ENCODE data around the gene MRC2. TPM values are rescaled to one million over a fixed set of nuclear protein-coding genes. Genes with fewer than 3 reads are reported as not detected.
A peak's percentile ranks its signal among the peaks of the same experiment; 100 is the strongest.

Gene MRC2, protein sequence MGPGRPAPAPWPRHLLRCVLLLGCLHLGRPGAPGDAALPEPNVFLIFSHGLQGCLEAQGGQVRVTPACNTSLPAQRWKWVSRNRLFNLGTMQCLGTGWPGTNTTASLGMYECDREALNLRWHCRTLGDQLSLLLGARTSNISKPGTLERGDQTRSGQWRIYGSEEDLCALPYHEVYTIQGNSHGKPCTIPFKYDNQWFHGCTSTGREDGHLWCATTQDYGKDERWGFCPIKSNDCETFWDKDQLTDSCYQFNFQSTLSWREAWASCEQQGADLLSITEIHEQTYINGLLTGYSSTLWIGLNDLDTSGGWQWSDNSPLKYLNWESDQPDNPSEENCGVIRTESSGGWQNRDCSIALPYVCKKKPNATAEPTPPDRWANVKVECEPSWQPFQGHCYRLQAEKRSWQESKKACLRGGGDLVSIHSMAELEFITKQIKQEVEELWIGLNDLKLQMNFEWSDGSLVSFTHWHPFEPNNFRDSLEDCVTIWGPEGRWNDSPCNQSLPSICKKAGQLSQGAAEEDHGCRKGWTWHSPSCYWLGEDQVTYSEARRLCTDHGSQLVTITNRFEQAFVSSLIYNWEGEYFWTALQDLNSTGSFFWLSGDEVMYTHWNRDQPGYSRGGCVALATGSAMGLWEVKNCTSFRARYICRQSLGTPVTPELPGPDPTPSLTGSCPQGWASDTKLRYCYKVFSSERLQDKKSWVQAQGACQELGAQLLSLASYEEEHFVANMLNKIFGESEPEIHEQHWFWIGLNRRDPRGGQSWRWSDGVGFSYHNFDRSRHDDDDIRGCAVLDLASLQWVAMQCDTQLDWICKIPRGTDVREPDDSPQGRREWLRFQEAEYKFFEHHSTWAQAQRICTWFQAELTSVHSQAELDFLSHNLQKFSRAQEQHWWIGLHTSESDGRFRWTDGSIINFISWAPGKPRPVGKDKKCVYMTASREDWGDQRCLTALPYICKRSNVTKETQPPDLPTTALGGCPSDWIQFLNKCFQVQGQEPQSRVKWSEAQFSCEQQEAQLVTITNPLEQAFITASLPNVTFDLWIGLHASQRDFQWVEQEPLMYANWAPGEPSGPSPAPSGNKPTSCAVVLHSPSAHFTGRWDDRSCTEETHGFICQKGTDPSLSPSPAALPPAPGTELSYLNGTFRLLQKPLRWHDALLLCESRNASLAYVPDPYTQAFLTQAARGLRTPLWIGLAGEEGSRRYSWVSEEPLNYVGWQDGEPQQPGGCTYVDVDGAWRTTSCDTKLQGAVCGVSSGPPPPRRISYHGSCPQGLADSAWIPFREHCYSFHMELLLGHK (N-terminal part only)
- total RNA-seq = 100 to 1,000 TPM in 1 of 4 donors, 10 to 100 TPM in 3; 51.9 to 117 (median 78.0) TPM

DNA sequence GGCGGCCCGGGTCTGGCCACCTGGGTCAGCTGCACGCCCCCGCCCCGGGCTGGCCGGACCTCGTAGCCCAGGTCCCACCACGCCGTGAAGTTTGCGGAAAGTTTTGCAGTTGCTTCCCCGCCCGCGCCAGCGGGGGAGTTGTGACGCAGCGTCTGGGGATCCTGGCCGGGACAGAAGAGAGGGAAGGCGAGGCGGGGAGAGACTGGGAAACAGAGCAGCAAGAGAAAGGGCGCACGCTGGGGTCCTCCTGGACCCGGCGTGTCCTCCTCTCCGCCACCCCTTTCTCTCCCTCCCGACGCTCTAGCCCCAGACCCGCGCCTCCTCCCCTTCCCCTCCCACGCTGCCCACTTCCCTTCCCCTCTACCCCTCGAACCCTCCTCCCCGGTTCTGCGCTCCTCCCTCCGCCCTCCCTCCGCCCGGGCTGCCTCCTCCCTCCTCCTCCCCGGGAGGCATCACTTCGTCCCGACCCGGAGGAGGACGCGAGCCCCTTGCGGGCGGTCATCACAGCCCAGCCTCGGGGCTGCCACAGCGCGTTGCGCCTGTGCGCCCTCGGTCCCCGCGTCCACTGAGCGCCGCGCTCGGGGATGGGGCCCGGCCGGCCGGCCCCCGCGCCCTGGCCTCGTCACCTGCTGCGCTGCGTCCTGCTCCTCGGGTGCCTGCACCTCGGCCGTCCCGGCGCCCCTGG is at the start of gene MRC2:
Gene MRC2 (plus strand): TSS at position 452 of the 685 bp plus-strand sequence. CDS start 133 bp downstream, at position 585.
- peak within 1 kb of the TSS; percentile 61 to 89 (median 78) for H3K27ac ChIP-seq
- H3K27me3 ChIP-seq = peaks cover 0 to 20% of the 10 kb centered on the region in 2 donors
- H3K36me3 ChIP-seq = peaks cover 0 to 22% (median 0%) of the 10 kb centered on the region in 3 donors
- peak in 1 of 2 donors; percentile 47 for DNase-seq (ENCODE audit: low spot score in 2 of 2)
- 0 to 1% methylated on average over 52 to 68 of the region's 68 CpGs for whole genome bisulfite sequencing, 2 donors
- H3K4me3 ChIP-seq = peak within 1 kb of the TSS; percentile 30 to 78 (median 50)
- peaks cover 0 to 51% (median 6%) of the 10 kb centered on the region in 4 donors for H3K4me1 ChIP-seq
- H3K9me3 ChIP-seq = no peaks in the 10 kb centered on the region
- TF ChIP-seq, protein P1, sequence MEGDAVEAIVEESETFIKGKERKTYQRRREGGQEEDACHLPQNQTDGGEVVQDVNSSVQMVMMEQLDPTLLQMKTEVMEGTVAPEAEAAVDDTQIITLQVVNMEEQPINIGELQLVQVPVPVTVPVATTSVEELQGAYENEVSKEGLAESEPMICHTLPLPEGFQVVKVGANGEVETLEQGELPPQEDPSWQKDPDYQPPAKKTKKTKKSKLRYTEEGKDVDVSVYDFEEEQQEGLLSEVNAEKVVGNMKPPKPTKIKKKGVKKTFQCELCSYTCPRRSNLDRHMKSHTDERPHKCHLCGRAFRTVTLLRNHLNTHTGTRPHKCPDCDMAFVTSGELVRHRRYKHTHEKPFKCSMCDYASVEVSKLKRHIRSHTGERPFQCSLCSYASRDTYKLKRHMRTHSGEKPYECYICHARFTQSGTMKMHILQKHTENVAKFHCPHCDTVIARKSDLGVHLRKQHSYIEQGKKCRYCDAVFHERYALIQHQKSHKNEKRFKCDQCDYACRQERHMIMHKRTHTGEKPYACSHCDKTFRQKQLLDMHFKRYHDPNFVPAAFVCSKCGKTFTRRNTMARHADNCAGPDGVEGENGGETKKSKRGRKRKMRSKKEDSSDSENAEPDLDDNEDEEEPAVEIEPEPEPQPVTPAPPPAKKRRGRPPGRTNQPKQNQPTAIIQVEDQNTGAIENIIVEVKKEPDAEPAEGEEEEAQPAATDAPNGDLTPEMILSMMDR (IDR thresholded peaks at IDR 0.05) = no peak
- peak in 1 of 2 donors; percentile 16 for TF ChIP-seq POLR2A (IDR thresholded peaks at IDR 0.05)

DNA sequence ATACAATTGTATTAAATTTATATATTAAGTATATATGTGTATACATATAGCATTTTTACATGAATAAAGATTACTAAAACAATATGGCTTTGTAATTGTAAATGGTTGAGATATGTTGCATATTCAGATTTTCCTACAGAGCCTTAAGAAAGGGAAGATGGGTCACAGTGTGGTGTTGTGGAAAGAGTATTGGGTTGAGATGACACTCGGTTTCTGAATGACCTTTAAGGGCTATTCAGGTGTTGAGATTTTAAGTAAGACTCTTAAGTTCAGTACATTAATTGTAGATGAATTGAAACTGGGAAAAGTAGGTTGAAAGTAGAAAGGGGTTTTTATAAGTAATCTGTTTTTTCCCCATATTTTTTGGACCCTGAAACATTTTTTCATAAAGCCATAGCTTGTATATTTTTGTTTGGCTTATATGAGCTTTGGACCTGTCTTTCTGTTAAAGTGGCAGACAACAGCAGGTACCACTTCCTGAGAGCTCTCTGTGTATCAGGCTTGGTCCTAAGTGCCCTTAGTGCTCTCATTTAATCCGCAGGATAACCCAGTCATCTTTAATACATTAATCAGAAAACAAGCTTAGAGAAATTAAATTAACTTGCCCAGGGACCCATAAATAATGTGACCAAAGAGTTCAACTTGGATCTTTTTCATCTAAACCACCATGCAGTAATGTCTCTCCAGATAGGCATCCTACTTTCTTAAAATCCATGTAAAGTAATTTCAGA is 48.5 kb upstream of the MRC2 start:
- Histone ChIP-seq H3K27ac (no peak overlapping the region), H3K27me3 (no peaks in the 10 kb centered on the region), H3K36me3 (peaks cover 0 to 67% (median 8%) of the 10 kb centered on the region in 3 donors), H3K9me3 (no peaks in the 10 kb centered on the region), H3K4me3 (no peak overlapping the region), H3K4me1 (no peaks in the 10 kb centered on the region)
- DNase-seq (ENCODE audit: low spot score in 2 of 2) = no peak
- no peak for TF ChIP-seq EP300 (IDR thresholded peaks at IDR 0.05)
- TF ChIP-seq, protein P1 (IDR thresholded peaks at IDR 0.05) = no peak
- TF ChIP-seq POLR2A (IDR thresholded peaks at IDR 0.05) = no peak
- 82 to 89% methylated on average over 2 of the region's 2 CpGs for WGBS, 2 donors

DNA sequence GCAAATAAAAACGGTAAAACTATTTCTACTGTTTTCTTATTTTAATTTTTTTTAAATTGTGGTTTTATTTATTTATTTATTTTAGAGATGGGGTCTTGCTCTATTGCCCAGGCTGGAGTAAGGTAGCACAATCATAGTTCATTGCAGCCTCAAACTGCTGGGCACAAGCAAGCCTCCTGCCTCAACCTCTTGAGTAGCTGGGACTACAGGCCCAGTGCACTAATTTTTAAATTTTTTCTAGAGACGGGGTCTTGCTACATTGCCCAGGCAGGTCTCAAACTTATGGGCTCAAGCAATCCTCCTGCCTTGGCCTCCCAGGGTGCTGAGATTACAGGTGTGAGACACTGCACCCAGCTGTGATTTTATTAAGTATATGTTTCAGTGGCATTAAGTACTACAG is 46.5 kb upstream of the MRC2 start:
- no peaks in the 10 kb centered on the region for H3K27me3 ChIP-seq
- H3K9me3 ChIP-seq = no peaks in the 10 kb centered on the region
- peaks cover 0 to 72% (median 3%) of the 10 kb centered on the region in 3 donors for H3K36me3 ChIP-seq
- WGBS, 2 donors = 86 to 91% methylated on average over 2 of the region's 2 CpGs
- H3K27ac ChIP-seq = no peak overlapping the region
- no peak overlapping the region for H3K4me3 ChIP-seq
- H3K4me1 ChIP-seq = no peaks in the 10 kb centered on the region
- DNase-seq (ENCODE audit: low spot score in 2 of 2) = no peak
- TF ChIP-seq EP300 (IDR thresholded peaks at IDR 0.05) = no peak

DNA sequence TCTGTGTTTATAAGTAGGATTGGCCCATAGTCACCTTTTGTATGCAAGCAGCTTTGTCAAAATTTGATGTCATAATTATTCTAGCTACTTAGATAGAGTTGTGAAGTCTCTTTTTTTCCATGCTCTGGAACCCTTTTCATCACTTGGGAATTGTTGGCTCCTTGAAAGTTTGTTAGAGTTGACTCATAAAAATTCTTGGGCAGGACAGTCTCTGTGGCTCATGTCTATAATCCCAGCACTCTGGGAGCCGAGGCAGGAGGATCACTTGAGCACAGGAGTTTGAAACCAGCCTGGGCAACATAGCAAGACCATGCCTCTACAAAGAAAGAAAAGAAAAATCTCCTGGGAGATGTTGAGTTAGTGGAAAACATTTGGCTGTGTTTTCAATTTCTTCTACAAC is 45.7 kb upstream of the MRC2 start:
- Histone ChIP-seq H3K27ac (no peak overlapping the region), H3K4me3 (no peak overlapping the region), H3K36me3 (peaks cover 0 to 72% (median 3%) of the 10 kb centered on the region in 3 donors), H3K27me3 (no peaks in the 10 kb centered on the region), H3K4me1 (no peaks in the 10 kb centered on the region), H3K9me3 (no peaks in the 10 kb centered on the region)
- no peak for DNase-seq (ENCODE audit: low spot score in 2 of 2)
- WGBS, 2 donors = 57 to 74% methylated on average over 1 of the region's 1 CpG
- TF ChIP-seq, protein P1 (IDR thresholded peaks at IDR 0.05) = no peak

All from tibial nerve (tissue), 4 donors.